Activated CD8-positive, alpha-beta T cell treated with anti-CD3 and anti-CD28 coated beads, Interleukin-2, amount 10 ng/mL, durations not matched to agents 7 days and 5 days (primary cell): ENCODE data around the gene DHRS4L2. TPM values are rescaled to one million over a fixed set of nuclear protein-coding genes. Genes with fewer than 3 reads are reported as not detected.
"Not testable (repeated sequence)": the region's sequence is repeated elsewhere in the genome, so short reads cannot be mapped to it uniquely, and the experiment has no call there.

Source experiments
- ATAC-seq: fragments of 150-1000 bp; cut with Tn5 transposase; one replicate; pipeline ENCODE4 v1.10.0; 2021; ENCODE audit warnings: moderate library complexity
- CTCF ChIA-PET: fragments of 350-600 bp; sonication (Branson Sonifier 250); formaldehyde crosslinking; loops from one replicate; lab custom pipeline; 2021; ENCODE audit warnings: antibody characterized with exemption; lab: Charles Lee
- POLR2A ChIA-PET: fragments of 350-600 bp; sonication (Branson Sonifier 250); formaldehyde crosslinking; loops from one replicate; lab custom pipeline; 2021; ENCODE audit warnings: antibody characterized with exemption; lab: Charles Lee
- DNase-seq: peaks from one replicate; pipeline ENCODE4 v3.0.0-alpha.2; 2020
- H3K27ac Mint-ChIP-seq: one replicate; pipeline ENCODE4 v1.8.0; 2021; ENCODE audit warnings: mild to moderate bottlenecking, mixed read lengths
- H3K27me3 Mint-ChIP-seq: one replicate; pipeline ENCODE4 v1.8.0; 2021; ENCODE audit warnings: low read depth, mixed read lengths
- H3K36me3 Mint-ChIP-seq: one replicate; pipeline ENCODE4 v1.8.0; 2021; ENCODE audit warnings: low read depth, mixed read lengths
- H3K4me1 Mint-ChIP-seq: one replicate; pipeline ENCODE4 v1.8.0; 2021; ENCODE audit warnings: low read depth, mixed read lengths
- H3K4me3 Mint-ChIP-seq: one replicate; pipeline ENCODE4 v1.8.0; 2021; ENCODE audit warnings: mild to moderate bottlenecking, mixed read lengths
- H3K9me3 Mint-ChIP-seq: one replicate; pipeline ENCODE4 v1.8.0; 2022; ENCODE audit warnings: mixed read lengths; ENCODE audit not compliant: insufficient read depth
- total RNA-seq, 2 experiments: library from RNA; stranded (reverse); gene quantifications; one replicate each; pipeline ENCODE4 v1.2.3, GENCODE V29; 2021

Gene DHRS4L2
- total RNA-seq = 10 to 100 TPM; 17.7 to 19.1 TPM

DNA sequence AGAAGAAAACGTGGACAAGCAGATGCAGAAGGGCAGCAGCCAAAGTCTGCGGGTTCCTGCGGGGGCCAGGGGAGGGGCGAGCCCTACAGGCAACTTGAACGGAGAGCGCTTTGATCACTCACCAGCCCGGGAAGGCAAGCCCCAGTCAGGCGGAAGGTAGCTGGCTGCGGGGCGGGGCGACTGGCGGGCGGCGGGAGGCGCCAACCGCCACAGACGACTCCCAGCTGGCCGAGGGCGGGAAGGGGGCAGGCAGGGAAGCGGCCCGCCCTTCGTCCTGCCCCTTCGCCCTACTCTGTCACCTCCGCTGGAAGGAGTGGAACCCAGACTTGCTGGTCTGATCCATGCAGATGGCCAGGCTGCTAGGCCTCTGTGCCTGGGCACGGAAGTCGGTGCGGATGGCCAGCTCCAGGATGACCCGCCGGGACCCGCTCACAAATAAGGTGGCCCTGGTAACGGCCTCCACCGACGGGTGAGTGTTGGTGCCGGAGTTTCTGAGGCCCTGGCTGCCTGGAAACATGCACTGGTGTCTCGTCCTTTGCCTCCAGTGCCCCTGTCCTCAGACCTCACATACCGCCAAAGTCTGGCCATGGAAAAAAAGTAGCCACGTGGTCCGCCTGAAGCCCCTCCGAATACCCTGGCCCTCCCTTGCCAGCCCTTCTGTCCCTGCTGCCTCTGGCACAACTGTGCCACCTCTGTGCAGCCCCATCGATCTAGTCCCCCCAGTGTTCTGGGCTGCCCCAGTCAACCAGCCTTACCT, at the start of gene DHRS4L2:
TSS of gene DHRS4L2 (plus strand) at position 323 of the 757 bp plus-strand sequence. CDS start at position 342, 19 bp downstream.
- DNase-seq (peak; percentile 86), ATAC-seq (peak; percentile 98)
- CTCF ChIA-PET = interaction anchor here (0.8 to 2.1 kb wide), 3 partner anchors 69 to 120 kb away, joined by 3 to 9 read pairs (median 4); no protein-coding TSS in a partner anchor
- peak within 1 kb of the TSS; percentile 82 for H3K27ac Mint-ChIP-seq
- H3K27me3 Mint-ChIP-seq, H3K9me3 Mint-ChIP-seq, POLR2A ChIA-PET: not testable (repeated sequence)
- peaks cover 41% of the 10 kb centered on the region for H3K4me1 Mint-ChIP-seq
- peaks cover 11% of the 10 kb centered on the region for H3K36me3 Mint-ChIP-seq
- H3K4me3 Mint-ChIP-seq = peak within 1 kb of the TSS; percentile 79

DNA sequence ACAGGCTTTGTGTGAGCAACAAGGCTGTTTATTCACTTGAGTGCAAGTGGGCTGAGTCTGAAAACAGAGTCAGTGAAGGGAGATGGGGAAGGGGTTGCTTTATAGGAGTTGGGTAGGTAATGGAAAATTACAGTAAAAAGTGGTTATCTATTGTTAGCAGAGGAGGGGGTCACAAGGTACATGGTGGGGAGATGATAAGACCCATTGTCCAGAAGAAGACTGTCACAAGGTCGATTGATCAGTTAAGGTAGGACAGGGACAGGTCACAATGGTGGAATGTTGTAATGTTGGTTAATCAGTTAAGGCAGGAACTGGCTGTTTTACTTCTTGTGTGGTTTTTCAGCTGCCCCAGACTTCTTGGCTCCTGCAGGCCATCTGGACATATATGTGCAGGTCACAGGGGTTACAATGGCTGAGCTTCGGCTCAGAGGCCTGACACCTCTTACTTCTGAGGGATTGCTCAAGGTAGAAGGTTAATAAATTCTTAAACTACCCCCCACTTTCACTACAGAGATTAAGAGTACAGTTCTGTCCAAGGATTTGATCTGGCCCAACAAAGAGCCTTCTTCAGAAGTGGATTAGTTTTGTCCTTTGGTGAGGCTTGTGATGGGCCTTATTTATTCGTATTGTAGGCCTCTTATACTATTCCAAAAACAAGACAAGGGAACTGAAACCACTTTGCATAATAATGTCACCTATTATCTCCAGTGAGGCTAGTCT, 49.0 kb upstream of the DHRS4L2 start:
- ChIA-PET POLR2A (no interaction called here), CTCF (interaction anchor here (1.3 kb wide), 1 partner anchor 308 kb away, joined by 3 read pairs; no protein-coding TSS in a partner anchor)
- no peaks in the 10 kb centered on the region for H3K4me1 Mint-ChIP-seq
- no peak for ATAC-seq
- no peak for DNase-seq
- no peaks in the 10 kb centered on the region for H3K27me3 Mint-ChIP-seq
- no peak overlapping the region for H3K27ac Mint-ChIP-seq
- H3K36me3 Mint-ChIP-seq = no peaks in the 10 kb centered on the region
- no peaks in the 10 kb centered on the region for H3K9me3 Mint-ChIP-seq
- H3K4me3 Mint-ChIP-seq = no peak overlapping the region

DNA sequence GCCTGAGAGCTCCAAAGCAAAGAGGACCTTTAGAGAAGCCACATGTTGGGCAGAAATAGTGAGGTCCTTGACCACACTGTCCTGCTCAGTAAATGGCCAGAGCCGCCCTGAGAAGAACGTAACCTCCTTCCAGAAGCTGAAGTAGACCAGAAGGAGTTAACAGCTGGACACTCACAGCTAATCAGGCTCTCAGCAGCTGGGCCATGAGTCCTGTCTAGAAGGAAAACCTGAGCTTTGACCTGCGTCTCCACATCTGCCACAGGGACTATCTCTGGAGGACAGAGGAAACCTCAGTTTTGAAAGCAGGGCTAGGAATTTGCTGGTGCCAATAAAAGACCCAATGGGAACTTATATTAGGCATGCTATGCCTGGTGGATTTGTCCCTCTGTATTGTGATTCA, 47.5 kb upstream of the DHRS4L2 start:
- POLR2A ChIA-PET = no interaction called here
- H3K4me3 Mint-ChIP-seq = no peak overlapping the region
- no peak for ATAC-seq
- no peaks in the 10 kb centered on the region for H3K9me3 Mint-ChIP-seq
- CTCF ChIA-PET = no interaction called here
- no peak overlapping the region for H3K27ac Mint-ChIP-seq
- no peak for DNase-seq
- H3K4me1 Mint-ChIP-seq = no peaks in the 10 kb centered on the region
- H3K36me3 Mint-ChIP-seq = no peaks in the 10 kb centered on the region
- H3K27me3 Mint-ChIP-seq = no peaks in the 10 kb centered on the region

DNA sequence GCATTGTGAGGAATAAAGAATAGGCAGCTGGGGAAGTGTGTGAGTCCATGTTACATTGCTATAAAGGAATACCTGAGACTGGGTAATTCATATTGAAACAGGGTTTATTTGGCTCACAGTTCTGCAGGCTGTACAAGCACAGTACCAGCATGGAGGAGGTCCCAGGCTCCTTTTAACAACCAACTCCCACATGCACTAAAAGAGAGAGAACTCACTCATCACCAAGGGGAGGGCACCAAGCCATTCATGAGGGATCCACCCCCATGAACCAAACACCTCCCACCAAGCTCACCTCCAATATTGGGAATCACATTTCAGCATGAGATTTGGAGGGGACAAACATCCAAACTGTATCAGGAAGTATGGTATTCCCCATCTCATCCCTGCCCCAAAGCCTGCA, 47.1 kb upstream of the DHRS4L2 start:
- H3K9me3 Mint-ChIP-seq = no peaks in the 10 kb centered on the region
- no peak for DNase-seq
- H3K27ac Mint-ChIP-seq = no peak overlapping the region
- no peak for ATAC-seq
- H3K4me3 Mint-ChIP-seq = no peak overlapping the region
- no peaks in the 10 kb centered on the region for H3K27me3 Mint-ChIP-seq
- ChIA-PET CTCF (no interaction called here), POLR2A (no interaction called here)
- no peaks in the 10 kb centered on the region for H3K36me3 Mint-ChIP-seq
- no peaks in the 10 kb centered on the region for H3K4me1 Mint-ChIP-seq

DNA sequence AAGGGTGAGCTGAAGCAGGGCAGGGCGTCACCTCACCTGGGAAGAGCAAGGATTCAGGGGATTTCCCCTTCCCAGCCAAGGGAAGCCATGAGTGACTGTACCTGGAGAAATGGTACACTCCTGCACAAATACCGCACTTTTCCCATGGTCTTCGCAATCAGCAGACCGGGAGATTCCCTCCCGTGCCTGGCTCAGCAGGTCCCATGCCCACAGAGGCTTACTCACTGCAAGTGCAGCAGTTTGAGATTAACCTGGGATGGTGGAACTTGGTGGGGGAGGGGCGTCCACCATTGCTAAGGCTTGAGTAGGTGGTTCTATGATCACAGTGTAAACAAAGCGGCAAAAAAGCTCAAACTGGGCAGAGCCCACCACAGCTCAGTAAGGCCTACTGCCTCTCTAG, 46.1 kb upstream of the DHRS4L2 start:
- ChIA-PET CTCF (no interaction called here), POLR2A (no interaction called here)
- H3K9me3 Mint-ChIP-seq = no peaks in the 10 kb centered on the region
- no peak overlapping the region for H3K27ac Mint-ChIP-seq
- no peaks in the 10 kb centered on the region for H3K27me3 Mint-ChIP-seq
- H3K4me1 Mint-ChIP-seq = no peaks in the 10 kb centered on the region
- no peak overlapping the region for H3K4me3 Mint-ChIP-seq
- ATAC-seq (no peak), DNase-seq (no peak)
- no peaks in the 10 kb centered on the region for H3K36me3 Mint-ChIP-seq

DNA sequence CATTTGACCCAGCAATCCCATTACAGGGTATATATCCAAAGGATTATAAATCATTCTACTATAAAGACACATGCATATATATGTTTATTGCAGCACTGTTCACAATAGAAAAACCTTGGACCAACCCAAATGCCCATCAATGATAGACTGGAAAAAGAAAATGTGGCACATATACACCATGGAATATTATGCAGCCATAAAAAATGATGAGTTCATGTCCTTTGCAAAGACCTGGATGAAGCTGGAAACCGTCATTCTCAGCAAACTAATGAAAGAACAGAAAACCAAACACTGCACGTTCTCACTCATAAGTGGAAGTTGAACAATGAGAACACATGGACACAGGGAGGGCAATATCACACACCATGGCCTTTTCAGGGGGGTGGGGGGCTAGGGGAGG, 39.7 kb upstream of the DHRS4L2 start:
- POLR2A ChIA-PET, H3K27ac Mint-ChIP-seq, CTCF ChIA-PET, ATAC-seq, H3K9me3 Mint-ChIP-seq, DNase-seq, H3K4me3 Mint-ChIP-seq, H3K36me3 Mint-ChIP-seq, H3K27me3 Mint-ChIP-seq: not testable (repeated sequence)
- H3K4me1 Mint-ChIP-seq = peaks cover 21% of the 10 kb centered on the region

DNA sequence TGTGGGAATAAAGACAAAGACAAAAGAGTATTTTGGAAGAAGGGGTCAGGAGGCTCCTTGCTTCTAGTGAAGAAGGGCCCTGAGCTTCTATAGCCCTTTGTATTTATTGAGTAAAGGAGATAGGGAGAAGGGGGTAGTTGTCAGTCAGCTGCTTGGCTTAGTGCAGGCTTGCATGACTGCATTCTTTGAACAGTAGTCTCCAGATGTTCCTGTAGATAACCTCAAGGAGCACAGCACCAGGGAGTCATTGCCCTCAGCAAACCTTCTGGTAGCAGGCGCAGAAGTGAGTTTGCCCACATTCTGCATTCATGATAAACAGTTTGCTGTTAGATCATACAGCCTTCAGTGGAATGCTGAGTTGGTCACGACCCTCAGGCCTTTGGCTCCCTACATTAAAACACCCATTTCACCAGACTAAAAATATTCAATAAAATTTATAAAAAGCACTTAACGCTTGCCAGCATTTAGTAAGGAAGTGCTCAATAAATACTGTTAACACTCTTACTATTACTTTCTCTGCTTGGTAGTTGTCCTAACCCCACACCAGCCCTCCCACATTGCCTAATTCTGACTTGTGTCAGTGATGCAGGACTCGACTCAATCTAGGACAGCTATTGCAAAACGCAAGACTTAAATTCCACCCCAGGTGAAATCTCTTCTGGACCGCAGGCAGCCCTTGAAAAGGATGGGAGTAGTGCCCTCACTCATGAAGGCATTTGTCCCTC, 38.2 kb upstream of the DHRS4L2 start:
- H3K27me3 Mint-ChIP-seq = peaks cover 2% of the 10 kb centered on the region
- H3K9me3 Mint-ChIP-seq = no peaks in the 10 kb centered on the region
- peaks cover 29% of the 10 kb centered on the region for H3K4me1 Mint-ChIP-seq
- no peak for ATAC-seq
- H3K4me3 Mint-ChIP-seq = no peak overlapping the region
- no peak overlapping the region for H3K27ac Mint-ChIP-seq
- ChIA-PET POLR2A (no interaction called here), CTCF (no interaction called here)
- no peak for DNase-seq
- peaks cover 10% of the 10 kb centered on the region for H3K36me3 Mint-ChIP-seq

DNA sequence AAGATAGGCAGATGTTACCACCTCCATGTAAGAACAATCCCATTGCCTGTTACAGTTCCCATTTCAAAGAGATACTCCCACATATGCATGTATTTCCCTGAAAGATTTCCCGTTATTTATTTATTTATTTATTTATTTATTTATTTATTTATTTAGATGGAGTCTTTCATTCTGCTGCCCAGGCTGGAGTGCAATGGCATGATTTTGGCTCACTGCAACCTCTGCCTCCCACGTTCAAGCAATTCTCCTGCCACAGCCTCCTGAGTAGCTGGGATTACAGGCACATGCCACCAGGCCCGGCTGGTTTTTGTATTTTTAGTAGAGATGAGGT, 37.6 kb upstream of the DHRS4L2 start:
- not testable (repeated sequence) for H3K9me3 Mint-ChIP-seq

DNA sequence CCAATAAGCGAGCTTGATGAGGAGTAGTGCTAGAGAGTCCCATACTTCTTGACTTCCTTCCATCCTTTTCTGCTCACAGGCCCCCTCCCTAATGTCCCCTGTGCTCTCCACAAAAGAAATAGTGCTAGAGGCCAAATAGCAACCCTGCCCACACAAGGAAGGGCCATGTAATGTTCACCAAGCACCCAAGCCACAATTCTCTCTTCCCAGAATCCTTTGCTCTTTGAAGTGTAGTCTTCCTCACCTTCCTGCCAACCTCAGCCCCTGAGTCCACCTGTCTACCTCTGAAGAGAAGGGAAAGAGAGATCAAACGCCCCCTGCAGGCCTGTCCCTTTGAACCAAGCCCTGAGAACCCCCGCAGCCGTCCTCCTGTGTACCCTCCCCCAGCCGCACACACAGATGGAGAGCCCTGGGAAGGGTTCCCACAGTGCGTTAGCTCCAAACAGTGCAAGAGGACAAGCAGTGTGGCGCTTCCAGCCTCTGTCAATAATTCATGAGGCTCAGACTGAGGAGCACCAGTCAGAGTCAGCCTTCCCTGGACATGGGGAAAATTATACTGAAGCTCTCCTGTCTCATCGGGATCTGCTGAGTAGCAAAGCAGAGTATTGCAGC, 37.0 kb upstream of the DHRS4L2 start:
- no peak for ATAC-seq
- ChIA-PET CTCF (no interaction called here), POLR2A (no interaction called here)
- H3K4me1 Mint-ChIP-seq = peaks cover 29% of the 10 kb centered on the region
- no peak for DNase-seq
- peaks cover 13% of the 10 kb centered on the region for H3K36me3 Mint-ChIP-seq
- no peak overlapping the region for H3K27ac Mint-ChIP-seq
- peaks cover 2% of the 10 kb centered on the region for H3K27me3 Mint-ChIP-seq
- H3K4me3 Mint-ChIP-seq = no peak overlapping the region
- H3K9me3 Mint-ChIP-seq = no peaks in the 10 kb centered on the region

More for the DNA sequence above, 37.6 kb upstream of the DHRS4L2 start:
- H3K4me3 Mint-ChIP-seq, H3K27ac Mint-ChIP-seq, CTCF ChIA-PET, POLR2A ChIA-PET, H3K27me3 Mint-ChIP-seq, DNase-seq, ATAC-seq: not testable (repeated sequence)
- peaks cover 13% of the 10 kb centered on the region for H3K36me3 Mint-ChIP-seq
- H3K4me1 Mint-ChIP-seq = peaks cover 29% of the 10 kb centered on the region

DNA sequence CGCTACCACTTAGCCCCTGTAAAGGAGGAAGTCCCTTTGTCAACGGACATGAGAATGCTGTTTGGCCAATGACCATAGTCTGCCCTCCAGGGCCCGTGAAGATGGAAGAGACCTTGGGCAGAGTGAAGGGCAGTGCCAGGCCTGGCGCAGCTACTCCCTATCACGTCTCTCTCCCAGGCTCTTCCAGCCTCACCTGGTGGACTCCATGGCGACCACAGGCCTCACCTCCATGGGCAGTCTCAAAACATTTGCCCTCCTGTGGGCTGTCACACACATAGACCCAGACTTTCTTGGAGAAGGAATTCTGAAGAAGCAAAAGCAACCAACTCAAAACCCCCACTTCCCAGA, 35.6 kb upstream of the DHRS4L2 start:
- Mint-ChIP-seq H3K4me3 (peak overlapping the region; percentile 99), H3K27ac (peak overlapping the region; percentile 95), H3K36me3 (peaks cover 13% of the 10 kb centered on the region), H3K4me1 (peaks cover 29% of the 10 kb centered on the region)
- CTCF ChIA-PET = interaction anchor here (0.6 to 1.9 kb wide), 8 partner anchors 8 to 364 kb away, joined by 3 to 8 read pairs (median 3); partner anchors contain the start of gene DHRS2
- not testable (repeated sequence) for ATAC-seq, H3K27me3 Mint-ChIP-seq, H3K9me3 Mint-ChIP-seq, DNase-seq
- POLR2A ChIA-PET = interaction anchor here (1.2 kb wide), 1 partner anchor 156 kb away, joined by 3 read pairs; no protein-coding TSS in a partner anchor

DNA sequence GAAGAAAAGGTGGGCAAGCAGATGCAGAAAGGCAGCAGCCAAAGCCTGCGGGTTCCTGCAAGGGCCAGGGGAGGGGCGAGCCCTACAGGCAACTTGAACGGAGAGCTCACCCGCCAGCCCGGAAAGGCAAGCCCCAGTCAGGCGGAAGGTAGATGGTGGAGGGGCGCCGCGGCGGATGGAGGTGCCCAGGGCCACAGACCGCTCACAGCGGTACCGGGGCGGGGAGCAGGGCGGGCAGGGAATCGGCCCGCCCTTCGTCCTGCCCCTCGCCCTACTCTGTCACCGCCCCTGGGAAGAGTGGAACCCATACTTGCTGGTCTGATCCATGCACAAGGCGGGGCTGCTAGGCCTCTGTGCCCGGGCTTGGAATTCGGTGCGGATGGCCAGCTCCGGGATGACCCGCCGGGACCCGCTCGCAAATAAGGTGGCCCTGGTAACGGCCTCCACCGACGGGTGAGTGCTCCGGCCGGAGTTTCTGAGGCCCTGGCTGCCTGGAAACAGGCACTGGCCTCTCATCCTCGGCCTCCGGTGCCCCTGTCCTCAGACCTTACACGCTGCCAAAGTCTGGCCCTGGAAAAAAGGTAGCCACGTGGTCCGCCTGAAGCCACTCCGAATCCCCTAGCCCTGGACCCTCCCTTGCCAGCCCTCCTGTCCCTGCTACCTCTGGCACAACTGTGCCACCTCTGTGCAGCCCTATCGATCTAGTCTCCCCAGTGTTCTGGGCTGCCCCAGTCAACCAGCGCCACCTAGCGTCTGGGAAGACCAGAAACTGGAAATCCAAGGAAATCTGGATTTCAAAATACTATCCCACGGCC, 35.1 kb upstream of the DHRS4L2 start, which contains the start of gene DHRS4:
TSS of gene DHRS4 (plus strand) at position 307 of the 815 bp plus-strand sequence. CDS start at position 326, 19 bp downstream.
- peak; percentile 99 for ATAC-seq
- H3K4me3 Mint-ChIP-seq = peak within 1 kb of the TSS; percentile 99
- peak within 1 kb of the TSS; percentile 95 for H3K27ac Mint-ChIP-seq
- no peaks in the 10 kb centered on the region for H3K27me3 Mint-ChIP-seq
- ChIA-PET POLR2A (interaction anchor here (0.7 to 1.2 kb wide), 2 partner anchors 9 to 155 kb away, joined by 3 read pairs; no protein-coding TSS in a partner anchor), CTCF (interaction anchor here (0.6 to 1.9 kb wide), 8 partner anchors 9 to 365 kb away, joined by 3 to 8 read pairs (median 3); partner anchors contain the start of gene DHRS2)
- H3K4me1 Mint-ChIP-seq = peaks cover 29% of the 10 kb centered on the region
- H3K9me3 Mint-ChIP-seq = no peaks in the 10 kb centered on the region
- H3K36me3 Mint-ChIP-seq = peaks cover 11% of the 10 kb centered on the region
- DNase-seq = peak; percentile 91
